HG03064 (cell line): ENCODE results near the gene OR4D2.

Experiments used
- ATAC-seq: cut with Tn5 transposase; IDR thresholded peaks from one replicate; pipeline ENCODE4 v1.9.1; 2021; ENCODE audit warnings: low read depth; ENCODE audit not compliant: unreplicated experiment

Gene OR4D2

DNA sequence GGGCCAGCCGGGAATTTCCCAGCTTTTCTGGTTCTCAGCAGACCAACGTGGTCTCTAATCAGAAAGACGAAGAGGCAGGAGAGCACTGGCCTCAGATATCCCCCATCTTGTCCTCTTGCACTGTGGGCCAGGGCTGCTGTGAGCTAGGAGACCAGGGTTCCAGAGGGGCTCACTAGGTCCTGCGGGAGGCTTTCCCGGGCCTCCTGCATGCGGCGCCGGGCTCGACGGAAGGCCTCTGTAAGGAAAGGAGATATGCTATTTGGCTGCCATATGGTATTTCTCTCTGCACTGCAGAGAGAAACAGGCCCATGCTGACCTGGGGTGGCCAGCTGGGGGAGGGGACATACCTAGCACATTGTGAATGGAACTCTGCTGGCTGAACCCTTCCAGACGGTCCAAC lies 39.2 kb downstream of the OR4D2 start:
- no peak for ATAC-seq

DNA sequence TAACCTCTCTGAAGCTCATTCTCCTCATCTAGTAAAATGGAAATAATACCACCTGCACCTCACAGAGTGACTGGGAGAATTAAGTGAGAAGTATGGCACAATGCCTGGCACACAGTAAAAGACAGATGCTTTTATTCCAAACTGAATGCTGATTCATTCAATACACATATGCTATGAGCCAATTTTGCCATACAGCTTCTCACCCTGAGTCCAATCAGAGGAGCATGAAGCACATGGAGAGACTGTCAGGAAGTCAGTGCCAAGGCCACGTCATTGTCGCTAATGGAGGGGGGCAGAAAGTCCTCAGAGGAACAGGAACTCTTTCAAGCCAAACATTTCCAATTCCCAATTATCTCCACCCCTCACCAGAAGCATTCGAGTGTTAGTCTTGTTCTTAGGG lies 40.7 kb downstream of the OR4D2 start:
- ATAC-seq, result no peak

DNA sequence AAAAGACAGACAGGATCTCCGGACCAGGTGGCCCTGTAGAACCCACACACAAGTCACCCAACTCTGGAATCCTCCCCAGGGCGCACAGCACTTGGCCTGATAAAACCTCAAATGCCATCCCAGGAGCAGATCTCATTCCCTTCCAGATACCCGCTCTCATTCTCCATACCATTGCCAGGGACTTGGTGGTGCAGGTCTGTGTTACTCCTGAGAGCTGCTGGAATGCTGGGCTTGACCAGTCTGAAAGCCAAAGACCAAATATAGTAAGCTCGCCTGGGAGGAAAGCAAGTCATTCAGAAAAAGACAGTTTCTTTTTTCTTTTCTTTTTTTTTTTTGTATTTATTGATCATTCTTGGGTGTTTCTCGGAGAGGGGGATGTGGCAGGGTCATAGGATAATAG lies 41.6 kb downstream of the OR4D2 start:
- ATAC-seq, result no peak

DNA sequence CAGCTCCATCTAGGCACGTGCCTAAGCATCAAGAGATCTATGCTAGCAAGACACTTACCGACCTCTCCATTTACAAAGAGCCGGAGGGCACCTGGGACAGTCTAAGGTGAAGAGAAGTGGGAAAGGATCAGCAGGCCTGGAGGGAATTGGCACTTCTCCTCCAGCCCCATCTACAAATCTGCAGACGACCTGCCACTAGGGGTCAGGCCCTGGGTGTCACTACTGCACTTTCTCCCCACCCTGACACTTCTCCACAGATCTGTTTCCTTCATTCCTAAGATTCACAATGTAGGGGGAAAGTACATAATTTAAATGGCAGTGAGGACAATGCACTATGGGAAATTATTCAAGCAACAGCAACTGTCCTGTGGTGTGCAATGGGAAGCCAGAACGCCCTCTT lies 44.1 kb downstream of the OR4D2 start:
- no peak for ATAC-seq

DNA sequence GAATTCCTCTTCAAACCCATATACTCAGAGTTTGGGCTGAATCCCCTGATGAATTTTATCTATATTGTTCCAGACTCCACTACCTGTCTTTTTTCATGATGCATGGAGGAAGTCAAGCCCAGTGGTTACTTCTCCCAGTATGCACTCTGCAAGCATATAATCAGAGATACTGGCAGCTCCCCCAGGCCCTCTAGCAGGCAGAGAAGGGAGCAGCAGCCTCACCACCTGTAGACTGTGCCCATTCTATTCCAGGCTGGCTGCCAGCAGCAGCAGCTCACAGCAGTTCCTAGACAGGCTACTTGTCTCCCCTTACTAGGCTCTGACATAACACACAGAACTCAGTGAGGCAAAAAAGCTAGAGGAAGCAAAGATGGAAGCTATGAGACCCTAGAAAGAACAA lies 48.9 kb downstream of the OR4D2 start:
- no peak for ATAC-seq

DNA sequence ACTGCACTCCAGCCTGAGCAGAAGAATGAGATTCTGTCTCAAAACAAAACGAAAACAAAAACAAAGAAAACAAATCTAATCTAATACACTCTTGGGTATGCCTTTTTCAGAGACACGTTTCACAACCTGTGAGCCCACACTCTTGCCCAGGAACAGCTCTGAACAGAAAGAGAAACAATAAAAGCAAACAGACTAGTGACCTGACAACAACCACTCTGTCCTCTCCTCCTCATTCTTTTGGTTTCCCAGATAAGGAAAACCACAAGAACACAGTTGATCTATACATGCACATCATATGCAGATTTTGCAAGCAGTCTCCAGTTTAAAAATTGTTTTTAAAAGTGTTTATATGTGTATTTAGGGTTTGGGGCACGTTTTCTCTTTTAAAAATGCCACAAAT lies 51.0 kb downstream of the OR4D2 start:
- no peak for ATAC-seq

DNA sequence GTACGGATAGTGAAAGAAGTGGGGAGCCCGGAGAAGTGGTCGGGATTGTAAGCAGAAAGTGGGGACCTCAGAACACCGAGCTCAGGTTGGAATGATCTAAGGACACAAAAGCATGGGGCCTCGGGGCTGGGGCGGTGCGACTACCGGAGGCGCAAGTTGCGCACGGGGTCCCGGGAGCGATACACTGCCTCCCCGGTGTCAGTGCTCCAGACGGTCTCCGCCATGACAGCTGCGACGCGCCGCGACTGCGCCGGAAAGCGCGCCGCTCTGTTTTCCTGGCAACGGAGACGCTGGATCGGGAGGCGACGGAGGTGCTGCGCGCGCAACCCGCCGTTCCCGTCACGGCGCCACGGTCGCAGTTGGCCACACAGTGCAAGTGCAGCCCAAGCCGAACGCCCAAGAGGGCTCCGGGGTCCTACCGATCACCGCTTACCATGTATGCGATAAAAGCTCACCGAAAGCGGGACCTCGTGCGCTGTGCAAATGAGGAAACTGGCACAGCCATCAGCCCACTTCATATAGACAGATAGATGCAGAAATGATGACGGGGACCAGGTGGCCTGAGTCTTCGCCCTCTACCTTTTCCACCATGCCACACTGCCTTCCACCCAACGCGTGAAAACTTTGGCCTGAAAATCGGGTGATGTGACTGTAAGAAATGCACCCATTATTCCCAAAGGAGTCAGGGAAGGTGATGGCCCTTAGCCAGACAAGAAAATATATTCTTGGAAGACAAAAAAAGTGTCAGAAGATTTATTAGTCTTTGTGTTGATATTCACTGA lies 52.4 kb downstream of the OR4D2 start, which contains the start of gene MKS1:
MKS1 (minus strand) TSS at position 249 of the 782 bp plus-strand sequence; CDS start at position 224, 25 bp downstream.
- peak; percentile 89 for ATAC-seq

DNA sequence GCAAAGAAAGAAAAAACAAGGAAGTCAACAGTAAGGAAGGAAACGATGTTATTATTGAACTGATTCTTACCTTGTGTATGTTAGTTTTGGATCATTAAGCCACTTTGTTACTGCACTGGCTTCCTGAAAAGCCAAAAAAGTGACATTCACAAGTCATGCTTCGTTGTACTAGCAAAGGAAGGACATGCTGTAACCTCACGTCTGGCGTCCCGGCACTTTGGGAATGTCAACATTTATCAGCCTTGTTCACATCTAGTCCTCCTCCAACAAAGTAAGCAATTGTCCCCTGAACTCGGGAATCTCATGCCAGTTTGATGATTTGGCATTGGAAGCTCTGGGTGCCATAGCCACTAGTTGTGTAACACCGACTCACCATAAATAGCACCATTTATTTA lies 53.0 kb downstream of the OR4D2 start:
- no peak for ATAC-seq
